HG02870 (cell line): ENCODE measurements around the gene EHD1.
"Not testable (repeated sequence)": the region's sequence is repeated elsewhere in the genome, so short reads cannot be mapped to it uniquely, and the experiment has no call there.

ENCODE experiments used
- ATAC-seq: cut with Tn5 transposase; IDR thresholded peaks from one replicate; pipeline ENCODE4 v1.9.1; 2021; ENCODE audit warnings: mild to moderate bottlenecking, moderate library complexity; ENCODE audit not compliant: unreplicated experiment

The EHD1 gene

DNA sequence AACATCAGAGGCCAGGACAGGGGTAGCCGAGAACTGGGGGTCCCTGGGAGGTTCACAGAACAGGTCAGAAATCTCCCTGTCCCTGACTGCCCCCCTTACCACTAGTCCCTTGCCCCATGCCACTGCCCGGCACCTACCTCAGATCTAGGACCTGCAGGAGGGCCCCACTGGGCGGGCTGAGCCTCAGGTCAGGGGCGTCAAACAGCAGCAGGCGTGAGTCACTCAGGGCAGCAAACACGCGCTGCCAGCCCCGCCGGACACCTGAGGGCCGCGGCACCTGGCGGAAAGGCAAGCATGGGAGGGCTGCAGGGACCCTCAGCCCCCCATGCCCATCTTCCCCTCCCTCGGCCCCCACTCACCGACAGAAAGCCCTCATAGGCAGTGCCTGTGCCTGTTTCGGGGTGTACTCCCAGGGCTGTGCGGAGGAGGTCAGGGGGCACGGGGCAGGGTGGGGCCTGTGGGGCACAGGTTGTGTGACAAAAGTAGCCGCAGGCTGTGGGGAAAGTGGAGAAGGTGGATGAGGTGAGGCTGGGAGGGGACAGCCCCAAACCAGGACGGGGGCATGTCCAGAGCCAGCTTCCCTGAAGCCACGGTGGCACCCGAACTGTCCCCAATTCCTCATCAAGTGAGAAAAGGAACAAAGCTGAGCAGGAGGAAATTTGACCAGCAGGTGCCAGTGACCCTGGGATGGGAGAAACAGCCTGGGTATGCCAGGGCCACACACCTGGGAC, 45.8 kb downstream of the EHD1 start:
- ATAC-seq = no peak

- ATAC-seq = no peak
Measured at GRCh38 chr11:64831411-64831891, 47.0 kb downstream of the EHD1 start.

GRCh38 chr11:64829536-64830251, 48.7 kb downstream of the EHD1 start:
- no peak for ATAC-seq

DNA sequence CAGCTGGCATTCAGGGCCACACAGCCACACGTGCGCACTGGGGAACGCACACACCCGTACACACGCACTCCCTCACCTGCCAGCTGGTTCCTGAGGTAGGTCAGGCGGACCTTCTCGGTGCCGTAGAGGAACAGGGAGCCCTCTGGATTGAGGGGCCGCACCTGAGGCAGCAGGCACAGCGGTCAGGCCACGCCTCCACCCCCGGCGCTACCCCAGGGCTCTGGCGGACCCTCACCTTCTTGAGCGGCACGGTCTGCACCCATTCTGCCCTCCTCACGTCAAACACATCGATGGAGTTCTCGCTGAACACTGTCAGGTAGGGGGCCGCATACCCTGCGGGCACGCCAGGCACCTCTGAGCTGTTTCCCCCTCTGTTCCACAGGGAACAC, 51.0 kb downstream of the EHD1 start:
- no peak for ATAC-seq

DNA sequence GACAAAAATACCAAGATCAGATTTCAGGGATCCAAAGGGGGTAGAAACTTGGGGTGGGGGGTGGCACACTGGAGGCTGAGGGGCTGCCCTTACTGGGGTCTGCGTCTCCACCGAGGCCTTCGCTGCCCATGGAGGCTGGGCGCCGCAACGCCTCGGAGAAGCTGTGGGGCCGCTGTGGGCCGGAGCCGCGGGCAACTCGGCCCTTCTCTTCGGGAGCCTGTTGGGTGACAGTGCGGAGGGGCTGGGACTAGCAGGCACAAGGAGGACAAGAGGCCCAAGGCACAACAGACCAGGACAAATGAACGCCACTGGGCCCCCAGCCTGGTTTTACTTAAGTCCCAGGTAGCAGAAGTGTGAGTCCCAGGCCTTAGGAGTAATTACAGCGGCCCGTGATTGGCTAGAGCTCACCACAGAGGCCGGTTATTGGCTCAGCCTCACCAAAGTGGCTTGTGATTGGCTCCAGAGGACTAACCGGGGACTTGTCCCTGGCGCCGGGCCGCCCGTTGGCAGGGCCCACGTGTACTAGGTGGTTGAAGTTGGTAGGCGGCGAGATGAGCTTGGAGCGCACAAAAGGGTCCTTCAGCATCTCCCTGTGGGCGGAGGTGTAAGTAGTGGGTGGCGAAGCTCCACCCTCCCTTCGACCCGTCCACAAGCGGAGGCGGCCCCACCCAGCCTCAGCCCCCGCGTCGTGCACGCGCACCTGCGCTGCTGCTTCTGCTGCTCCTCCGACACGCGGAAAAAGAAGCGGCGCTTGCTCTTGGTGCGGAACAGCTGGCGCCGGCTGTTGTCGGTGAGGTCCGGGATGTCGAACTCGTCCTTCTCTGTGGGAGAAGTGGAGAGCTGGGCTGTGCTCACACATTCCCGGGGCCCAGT, 51.6 kb downstream of the EHD1 start:
- ATAC-seq = no peak

GRCh38 chr11:64826062-64826461, 52.4 kb downstream of the EHD1 start:
- no peak for ATAC-seq

DNA sequence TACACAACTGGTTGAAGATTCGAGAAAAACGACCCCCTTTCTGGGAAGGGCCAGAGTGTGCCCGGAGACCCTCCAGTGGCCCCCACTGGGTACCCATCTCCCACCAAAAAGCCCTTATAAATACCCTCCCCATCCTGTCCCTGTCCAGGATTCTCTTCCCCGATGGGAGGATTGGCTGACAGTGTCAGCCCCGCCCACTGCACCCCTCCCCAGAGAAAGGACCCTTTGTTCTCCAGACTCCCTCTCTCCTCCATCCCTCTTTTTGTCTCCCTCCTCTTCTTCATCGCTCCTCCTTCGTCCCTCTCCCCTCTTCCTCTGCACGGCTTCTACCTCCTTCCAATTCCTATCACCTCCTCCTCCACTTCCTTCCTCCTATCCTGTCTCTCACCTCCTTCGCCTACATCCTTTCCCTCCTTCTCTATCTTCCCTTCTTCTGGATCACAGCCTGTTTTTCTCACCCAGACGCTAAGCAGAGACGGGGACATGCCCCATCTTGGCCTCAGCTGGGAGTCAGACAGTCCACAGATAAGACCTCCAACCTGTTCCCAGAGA, 54.8 kb downstream of the EHD1 start:
- no peak for ATAC-seq

DNA sequence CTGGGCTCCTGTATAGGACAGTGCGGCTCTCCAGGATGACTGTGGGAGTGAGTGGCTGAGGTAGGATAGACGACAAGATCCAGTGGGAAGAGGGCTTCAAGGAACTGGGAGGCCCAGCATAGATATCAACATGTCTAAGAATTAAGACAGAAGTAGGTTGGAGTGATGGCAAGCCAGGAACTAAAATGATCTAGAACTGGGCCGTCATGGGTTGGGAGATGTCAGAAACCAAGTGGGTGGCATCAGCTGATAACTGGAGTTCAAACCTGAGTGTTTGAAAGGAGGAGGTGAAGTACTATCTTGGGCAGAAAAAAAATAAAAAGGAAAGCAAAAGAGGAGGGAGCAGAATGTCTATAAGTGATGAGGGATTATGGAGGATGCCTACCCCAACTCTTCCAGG, 60.9 kb downstream of the EHD1 start:
- ATAC-seq = no peak

DNA sequence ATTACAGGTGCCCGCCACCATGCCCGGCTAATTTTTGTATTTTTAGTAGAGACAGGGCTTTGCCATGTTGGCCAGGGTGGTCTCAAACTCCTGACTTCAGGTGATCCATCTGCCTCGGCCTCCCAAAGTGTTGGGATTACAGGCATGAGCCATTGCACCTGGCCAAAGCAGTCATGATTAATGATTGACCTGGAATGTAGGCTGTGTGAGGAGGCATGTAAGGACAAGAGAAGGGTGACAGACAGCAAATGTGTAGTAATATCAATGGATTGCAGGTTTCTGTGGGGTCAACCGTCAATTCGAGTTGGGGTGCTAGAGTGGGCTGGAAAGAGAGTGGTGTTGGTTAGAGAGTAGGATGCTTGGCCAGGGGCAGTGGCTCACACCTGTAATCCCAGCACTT, 63.0 kb downstream of the EHD1 start:
- ATAC-seq = not testable (repeated sequence)

- ATAC-seq = no peak
Measured at GRCh38 chr11:64814712-64815187, 63.7 kb downstream of the EHD1 start.

DNA sequence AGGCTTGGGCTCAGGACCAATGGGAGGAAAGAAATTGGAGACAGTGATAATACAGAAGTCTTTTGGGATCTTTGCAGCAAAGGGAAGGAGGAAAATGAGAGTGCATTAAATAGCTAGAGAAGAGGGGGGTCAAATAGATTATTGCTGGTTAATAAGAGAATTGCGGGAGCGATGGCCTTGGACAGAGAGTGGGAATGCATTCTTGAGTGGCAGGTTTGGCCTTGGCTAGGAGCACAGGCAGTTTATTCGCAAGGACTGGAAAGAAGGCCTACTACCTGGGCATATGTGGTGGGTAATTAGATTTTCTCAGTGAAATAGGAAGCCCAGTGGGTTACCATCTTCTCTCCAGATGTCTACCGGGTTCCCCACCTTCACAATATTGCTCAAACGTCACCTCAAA, 64.6 kb downstream of the EHD1 start:
- no peak for ATAC-seq

DNA sequence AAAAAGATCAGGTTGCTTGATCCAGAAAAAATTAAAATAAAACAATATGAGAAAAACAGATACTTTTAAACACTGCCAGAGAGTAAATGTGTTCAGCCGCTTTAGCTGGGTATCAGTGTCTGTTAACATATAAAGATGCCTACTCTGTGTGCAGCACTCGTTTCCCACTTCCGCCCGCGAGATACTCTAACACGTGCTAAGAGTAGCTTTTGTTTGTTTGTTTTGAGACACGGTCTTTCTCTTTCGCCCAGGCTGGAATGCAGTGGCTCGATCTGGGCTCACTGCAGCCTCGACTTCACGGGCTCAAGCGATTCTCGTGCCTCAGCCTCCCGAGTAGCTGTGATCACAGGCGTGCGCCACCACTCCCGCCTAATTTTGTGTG, 67.5 kb downstream of the EHD1 start:
- ATAC-seq = peak; percentile 19

- ATAC-seq = peak; percentile 80
Measured at GRCh38 chr11:64810271-64810890, 68.0 kb downstream of the EHD1 start, which contains the start of gene MEN1. MEN1 (minus strand) TSS chr11:64810551; CDS start chr11:64810109, 442 bp downstream.

- no peak for ATAC-seq
Measured at GRCh38 chr11:64809781-64810241, 68.6 kb downstream of the EHD1 start.

DNA sequence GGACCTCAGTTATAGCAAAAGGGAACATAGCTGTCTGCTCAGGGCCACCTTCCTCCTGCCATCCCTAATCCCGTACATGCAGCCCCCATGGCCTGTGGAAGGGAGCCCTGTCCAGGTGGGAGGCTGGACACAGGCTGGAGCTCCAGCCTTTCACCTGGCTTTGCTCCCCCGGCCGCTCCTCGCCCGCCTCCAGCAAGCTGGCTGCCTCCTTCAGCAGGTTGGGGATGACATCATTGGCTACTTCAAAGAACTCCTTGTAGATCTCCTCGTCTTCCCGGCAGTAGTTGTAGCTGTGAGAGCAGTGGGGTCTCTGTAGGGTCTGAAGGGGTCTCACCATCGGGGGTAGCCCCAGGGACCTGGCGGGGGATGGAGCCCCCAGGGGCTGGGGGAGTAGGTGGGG, 72.9 kb downstream of the EHD1 start:
- ATAC-seq = no peak

DNA sequence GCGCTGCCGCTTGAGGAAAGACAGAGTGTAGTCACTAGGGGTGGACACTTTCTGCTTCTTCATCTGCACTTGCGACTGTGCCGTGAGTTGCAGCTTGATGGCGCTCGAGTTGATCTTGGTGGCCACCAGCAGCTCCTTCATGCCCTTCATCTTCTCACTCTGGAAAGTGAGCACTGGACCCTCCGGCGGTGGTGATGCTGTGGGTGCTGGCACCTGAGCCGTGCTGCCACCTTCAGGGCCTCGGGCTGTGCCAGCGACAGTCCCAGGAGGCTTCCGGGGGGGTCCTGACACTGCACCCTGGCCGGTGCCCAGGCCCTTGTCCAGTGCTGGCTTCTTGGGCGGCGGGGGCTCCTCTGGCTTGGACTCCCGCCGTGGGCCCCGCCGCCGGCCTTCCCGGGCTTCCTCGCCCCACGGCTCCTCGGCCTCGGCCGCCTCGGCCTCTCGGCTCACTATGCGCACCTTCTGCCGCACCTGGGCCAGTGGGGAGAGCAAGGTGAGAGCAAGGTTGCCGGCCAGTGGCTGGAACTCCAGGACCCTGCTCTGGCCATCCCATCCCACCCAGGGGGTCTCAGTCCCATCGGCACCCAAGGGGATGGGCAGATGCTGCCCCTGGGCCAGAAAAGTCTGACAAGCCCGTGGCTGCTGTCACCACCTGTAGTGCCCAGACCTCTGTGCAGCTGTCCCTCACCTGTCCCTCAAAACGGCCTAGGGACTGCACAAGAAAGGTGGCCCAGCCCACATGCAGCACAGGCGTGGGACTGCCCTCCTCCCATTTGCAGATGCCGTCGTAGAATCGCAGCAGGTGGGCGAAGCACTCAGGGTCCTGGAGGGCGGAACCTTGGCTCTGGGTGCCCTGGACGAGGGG, 73.8 kb downstream of the EHD1 start:
- no peak for ATAC-seq

GRCh38 chr11:64803846-64804345, 74.5 kb downstream of the EHD1 start:
- no peak for ATAC-seq

- no peak for ATAC-seq
Measured at GRCh38 chr11:64803158-64803845, 75.1 kb downstream of the EHD1 start, which contains the start of gene MAP4K2. MAP4K2 (minus strand) TSS chr11:64803214; CDS start chr11:64803149, 65 bp downstream.
